ENCODE data around the gene SCYGR2.

DNA sequence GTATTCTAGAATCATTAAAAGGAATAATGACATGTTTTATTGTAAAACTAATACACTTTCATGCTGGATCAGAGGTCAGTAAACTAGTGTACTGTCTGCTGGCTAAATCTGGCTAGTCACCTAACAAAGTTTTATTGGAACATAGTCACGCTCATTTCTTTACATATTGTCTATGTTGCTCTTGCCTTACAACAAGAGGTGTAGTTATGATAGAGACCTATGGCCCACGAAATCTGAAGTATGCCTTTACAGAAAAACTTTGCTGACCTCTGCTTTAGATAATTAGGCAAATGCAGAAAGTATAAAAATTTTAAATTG, 29.9 kb upstream of the SCYGR2 start:
- TF ChIP-seq, protein P1, sequence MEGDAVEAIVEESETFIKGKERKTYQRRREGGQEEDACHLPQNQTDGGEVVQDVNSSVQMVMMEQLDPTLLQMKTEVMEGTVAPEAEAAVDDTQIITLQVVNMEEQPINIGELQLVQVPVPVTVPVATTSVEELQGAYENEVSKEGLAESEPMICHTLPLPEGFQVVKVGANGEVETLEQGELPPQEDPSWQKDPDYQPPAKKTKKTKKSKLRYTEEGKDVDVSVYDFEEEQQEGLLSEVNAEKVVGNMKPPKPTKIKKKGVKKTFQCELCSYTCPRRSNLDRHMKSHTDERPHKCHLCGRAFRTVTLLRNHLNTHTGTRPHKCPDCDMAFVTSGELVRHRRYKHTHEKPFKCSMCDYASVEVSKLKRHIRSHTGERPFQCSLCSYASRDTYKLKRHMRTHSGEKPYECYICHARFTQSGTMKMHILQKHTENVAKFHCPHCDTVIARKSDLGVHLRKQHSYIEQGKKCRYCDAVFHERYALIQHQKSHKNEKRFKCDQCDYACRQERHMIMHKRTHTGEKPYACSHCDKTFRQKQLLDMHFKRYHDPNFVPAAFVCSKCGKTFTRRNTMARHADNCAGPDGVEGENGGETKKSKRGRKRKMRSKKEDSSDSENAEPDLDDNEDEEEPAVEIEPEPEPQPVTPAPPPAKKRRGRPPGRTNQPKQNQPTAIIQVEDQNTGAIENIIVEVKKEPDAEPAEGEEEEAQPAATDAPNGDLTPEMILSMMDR (IDR thresholded peaks at IDR 0.05): no peak
- no peak for TF ChIP-seq POLR2A (IDR thresholded peaks at IDR 0.05)

Data from prostate gland (tissue), 2 donors.